ENCODE measurements around the gene DCP2. TPM values are rescaled to one million over a fixed set of nuclear protein-coding genes. Genes with fewer than 3 reads are reported as not detected.

Gene DCP2
- total RNA-seq, 1 donor from 2014 or later, result 96.1 TPM

DNA sequence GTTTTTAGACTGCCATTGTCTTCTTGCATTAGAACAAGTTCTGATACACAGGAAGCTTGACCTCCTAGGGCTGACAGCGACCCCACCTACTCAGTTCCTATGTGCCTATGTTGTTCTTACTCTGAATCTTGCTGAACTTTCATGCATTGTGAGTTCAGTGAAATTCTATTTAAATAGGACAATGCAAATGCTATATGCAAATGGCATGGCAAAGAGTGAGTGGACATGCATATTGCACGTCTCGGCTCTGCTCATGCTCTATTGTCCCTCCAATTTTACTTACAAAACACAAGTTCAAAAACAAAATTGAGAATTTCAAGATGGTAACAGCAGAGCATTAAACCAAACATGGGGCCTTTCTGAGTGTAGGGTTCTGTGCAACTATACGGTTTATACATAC, 5.3 kb upstream of the DCP2 start:
- no peak for TF ChIP-seq CTCF (conservative IDR thresholded peaks at IDR 0.05)
- H3K27ac Mint-ChIP-seq (ENCODE audit: unreplicated experiment), result no peak overlapping the region
- H3K9me3 Mint-ChIP-seq, result no peaks in the 10 kb centered on the region
- DNase-seq (ENCODE audit: low read depth, low spot score), result no peak
- H3K36me3 Mint-ChIP-seq (ENCODE audit: low read depth), result no peaks in the 10 kb centered on the region
- peaks cover 24% of the 10 kb centered on the region for H3K4me1 Mint-ChIP-seq
- no peak overlapping the region for H3K4me3 Mint-ChIP-seq
- no peaks in the 10 kb centered on the region for H3K27me3 Mint-ChIP-seq (ENCODE audit: low read depth)

DNA sequence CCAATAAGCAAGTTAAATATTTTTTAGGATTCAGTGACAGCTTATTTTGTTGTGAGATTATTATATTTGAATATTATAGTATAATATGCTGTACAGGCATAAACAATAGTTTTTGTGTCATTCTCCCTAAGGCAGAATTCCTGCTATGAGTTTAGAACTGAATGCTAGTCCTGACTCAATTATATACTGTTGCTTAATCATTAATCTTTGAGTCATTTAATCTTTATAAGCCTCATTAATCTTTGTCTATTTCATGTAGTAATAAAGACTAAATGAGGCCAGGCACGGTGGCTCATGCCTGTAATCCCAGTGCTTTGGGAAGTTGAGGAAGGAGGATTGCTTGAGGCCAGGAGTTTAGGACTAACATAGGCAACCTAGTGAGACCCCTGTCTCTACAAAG, 3.6 kb upstream of the DCP2 start:
- Mint-ChIP-seq H3K9me3 (no peaks in the 10 kb centered on the region), H3K4me3 (no peak overlapping the region), H3K4me1 (peaks cover 29% of the 10 kb centered on the region), H3K27me3 (ENCODE audit: low read depth) (no peaks in the 10 kb centered on the region), H3K27ac (ENCODE audit: unreplicated experiment) (no peak overlapping the region), H3K36me3 (ENCODE audit: low read depth) (no peaks in the 10 kb centered on the region)
- no peak for TF ChIP-seq CTCF (conservative IDR thresholded peaks at IDR 0.05)
- no peak for DNase-seq (ENCODE audit: low read depth, low spot score)

- Mint-ChIP-seq H3K9me3 (no peaks in the 10 kb centered on the region), H3K27me3 (ENCODE audit: low read depth) (no peaks in the 10 kb centered on the region), H3K4me3 (no peak overlapping the region), H3K4me1 (peaks cover 37% of the 10 kb centered on the region), H3K36me3 (ENCODE audit: low read depth) (no peaks in the 10 kb centered on the region), H3K27ac (ENCODE audit: unreplicated experiment) (peak overlapping the region; percentile 15)
- TF ChIP-seq CTCF (conservative IDR thresholded peaks at IDR 0.05), result no peak
- no peak for DNase-seq (ENCODE audit: low read depth, low spot score)
Measured at GRCh38 chr5:112973904-112974303, 2.7 kb upstream of the DCP2 start.

DNA sequence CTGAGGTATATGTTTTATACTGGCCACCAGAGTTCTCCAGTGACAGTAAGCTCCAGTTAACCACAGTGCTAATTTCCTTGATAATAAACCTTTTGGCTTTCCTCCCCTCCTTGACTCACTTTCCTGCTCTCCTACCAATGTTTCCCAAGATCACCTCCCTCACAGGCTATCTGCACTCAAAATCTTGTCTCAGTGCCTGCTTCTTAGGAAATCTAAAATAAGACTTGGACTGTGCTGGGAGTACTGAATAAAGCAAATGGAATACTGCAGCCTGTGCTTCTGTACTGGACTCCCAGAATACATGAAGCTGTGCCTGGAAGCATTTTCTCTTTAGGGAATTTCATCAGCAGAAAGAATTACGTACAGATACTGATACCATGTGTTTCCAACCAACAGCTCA, 1.7 kb upstream of the DCP2 start:
- peaks cover 36% of the 10 kb centered on the region for H3K4me1 Mint-ChIP-seq
- H3K27ac Mint-ChIP-seq (ENCODE audit: unreplicated experiment), result no peak overlapping the region
- no peak overlapping the region for H3K4me3 Mint-ChIP-seq
- no peak for TF ChIP-seq CTCF (conservative IDR thresholded peaks at IDR 0.05)
- no peaks in the 10 kb centered on the region for H3K9me3 Mint-ChIP-seq
- H3K27me3 Mint-ChIP-seq (ENCODE audit: low read depth), result no peaks in the 10 kb centered on the region
- DNase-seq (ENCODE audit: low read depth, low spot score), result no peak
- H3K36me3 Mint-ChIP-seq (ENCODE audit: low read depth), result no peaks in the 10 kb centered on the region

GRCh38 chr5:112975721-112976431, 722 bp upstream of the DCP2 start:
- Mint-ChIP-seq H3K4me3 (peak overlapping the region; percentile 97), H3K36me3 (ENCODE audit: low read depth) (no peaks in the 10 kb centered on the region), H3K27me3 (ENCODE audit: low read depth) (no peaks in the 10 kb centered on the region), H3K27ac (ENCODE audit: unreplicated experiment) (peak overlapping the region; percentile 53), H3K9me3 (no peaks in the 10 kb centered on the region), H3K4me1 (peaks cover 41% of the 10 kb centered on the region)
- no peak for TF ChIP-seq CTCF (conservative IDR thresholded peaks at IDR 0.05)
- peak; percentile 5 for DNase-seq (ENCODE audit: low read depth, low spot score)
